K562 treated with DMSO at 1 percent for 24 hours (cell line): Measurements from ENCODE around the gene FGF19. TPM values are rescaled to one million over a fixed set of nuclear protein-coding genes. Genes with fewer than 3 reads are reported as not detected.

ENCODE experiments used
- total RNA-seq: library from RNA; unstranded; fragments of 300-600 nt; gene quantifications from 2 replicates; pipeline ENCODE4 v1.2.3, GENCODE V29; 2022; ENCODE audit warnings: low read depth; ENCODE audit not compliant: insufficient read depth

The FGF19 gene, protein sequence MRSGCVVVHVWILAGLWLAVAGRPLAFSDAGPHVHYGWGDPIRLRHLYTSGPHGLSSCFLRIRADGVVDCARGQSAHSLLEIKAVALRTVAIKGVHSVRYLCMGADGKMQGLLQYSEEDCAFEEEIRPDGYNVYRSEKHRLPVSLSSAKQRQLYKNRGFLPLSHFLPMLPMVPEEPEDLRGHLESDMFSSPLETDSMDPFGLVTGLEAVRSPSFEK
- total RNA-seq: not detected in 2 replicates

DNA sequence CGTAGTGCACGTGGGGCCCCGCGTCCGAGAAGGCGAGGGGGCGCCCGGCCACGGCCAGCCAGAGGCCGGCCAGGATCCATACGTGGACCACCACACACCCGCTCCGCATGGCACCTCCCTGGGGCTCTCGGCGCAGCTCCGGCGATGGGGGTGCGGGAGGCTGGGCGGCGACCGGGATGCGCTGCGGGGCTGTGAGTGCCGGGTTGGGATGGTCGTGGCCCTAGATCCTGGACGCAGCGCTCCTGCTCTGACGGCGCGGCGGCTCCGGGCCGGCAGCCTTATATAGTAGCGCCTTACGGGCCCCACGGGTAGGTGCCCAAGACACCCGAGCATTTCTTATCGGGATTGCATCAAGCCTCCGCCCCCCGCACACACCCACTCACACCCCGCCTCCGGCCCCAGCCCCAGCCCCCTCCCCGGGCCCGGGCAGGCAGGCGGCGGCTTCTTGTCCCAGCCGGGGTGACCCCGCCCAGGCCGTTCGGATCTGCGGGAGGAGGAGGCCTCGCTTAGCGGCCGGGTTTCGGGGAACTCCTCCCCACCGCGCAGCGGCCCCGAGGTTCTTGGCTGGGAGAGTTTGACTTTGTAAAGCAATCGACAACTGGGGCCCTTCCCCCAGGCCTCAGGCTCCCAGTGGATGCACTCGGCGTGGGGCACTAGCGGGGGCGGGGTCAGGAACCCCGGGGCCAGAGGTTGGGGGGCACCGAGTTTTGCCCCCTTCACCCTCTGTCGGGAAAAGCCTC, at the start of gene FGF19:
Gene FGF19 (minus strand): TSS at position 255 of the 740 bp plus-strand sequence. CDS start 146 bp downstream, at position 109.

DNA sequence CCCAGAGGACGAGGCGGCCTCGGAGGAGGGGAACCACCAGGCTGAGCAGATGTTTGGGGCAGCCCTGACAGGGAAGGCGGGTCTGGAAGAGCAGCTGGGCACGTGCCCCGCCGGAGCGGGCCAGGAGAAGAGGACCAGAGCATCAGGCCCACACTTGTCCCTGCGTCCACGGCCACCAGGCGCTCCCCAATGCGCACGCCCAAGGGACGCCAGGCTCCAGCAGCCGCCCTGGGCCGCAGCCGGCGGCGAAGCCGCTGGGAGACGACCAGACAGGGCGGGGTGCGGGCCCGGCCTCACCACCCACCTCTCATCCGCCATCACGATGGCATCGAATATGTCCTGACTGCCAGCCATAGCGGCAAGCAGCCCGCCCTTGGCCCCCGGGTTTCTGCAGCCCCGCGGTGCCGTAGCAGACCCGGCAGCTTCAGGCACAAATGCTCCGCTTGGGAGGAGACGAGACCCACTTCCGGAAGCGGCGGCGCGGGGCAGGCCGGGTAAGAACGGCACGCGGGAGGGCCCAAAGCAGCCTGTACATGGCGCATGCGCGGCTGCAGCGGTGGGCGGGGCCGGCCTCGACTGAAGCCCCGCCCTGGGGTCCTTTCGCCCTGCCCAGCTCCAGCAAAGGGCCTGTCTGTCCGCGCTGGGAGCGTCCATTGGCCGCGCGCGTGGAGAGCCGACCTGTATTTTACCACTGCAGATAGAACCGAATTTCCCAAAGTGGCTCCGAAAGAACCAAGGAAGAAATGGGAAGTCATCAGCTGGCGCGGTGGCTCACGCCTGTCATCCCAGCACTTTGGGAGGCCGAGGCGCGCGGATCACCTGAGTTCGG, 28.7 kb downstream of the FGF19 start, which contains the start of gene LTO1:
Gene LTO1 (minus strand): TSS at position 468 of the 829 bp plus-strand sequence. CDS start 114 bp downstream, at position 354.

Other genes with a start within 250 kb of the FGF19 start
- not detected in 2 replicates for gene LINC01488, start 222.4 kb downstream of the FGF19 start, total RNA-seq
- gene CCND1, start 62.9 kb downstream of the FGF19 start, total RNA-seq: 1.4 and 3.9 TPM in 2 replicates
- gene LTO1, start 28.7 kb downstream of the FGF19 start, total RNA-seq: 13.9 and 14.3 TPM in 2 replicates
- gene FGF4, start 71.3 kb upstream of the FGF19 start, total RNA-seq: not detected in 2 replicates
- gene FGF3, start 115.4 kb upstream of the FGF19 start, total RNA-seq: not detected in 2 replicates